Measurements from ENCODE around the gene SORBS2.
"Not testable (repeated sequence)": the region's sequence is repeated elsewhere in the genome, so short reads cannot be mapped to it uniquely, and the experiment has no call there.

SORBS2 gene

DNA sequence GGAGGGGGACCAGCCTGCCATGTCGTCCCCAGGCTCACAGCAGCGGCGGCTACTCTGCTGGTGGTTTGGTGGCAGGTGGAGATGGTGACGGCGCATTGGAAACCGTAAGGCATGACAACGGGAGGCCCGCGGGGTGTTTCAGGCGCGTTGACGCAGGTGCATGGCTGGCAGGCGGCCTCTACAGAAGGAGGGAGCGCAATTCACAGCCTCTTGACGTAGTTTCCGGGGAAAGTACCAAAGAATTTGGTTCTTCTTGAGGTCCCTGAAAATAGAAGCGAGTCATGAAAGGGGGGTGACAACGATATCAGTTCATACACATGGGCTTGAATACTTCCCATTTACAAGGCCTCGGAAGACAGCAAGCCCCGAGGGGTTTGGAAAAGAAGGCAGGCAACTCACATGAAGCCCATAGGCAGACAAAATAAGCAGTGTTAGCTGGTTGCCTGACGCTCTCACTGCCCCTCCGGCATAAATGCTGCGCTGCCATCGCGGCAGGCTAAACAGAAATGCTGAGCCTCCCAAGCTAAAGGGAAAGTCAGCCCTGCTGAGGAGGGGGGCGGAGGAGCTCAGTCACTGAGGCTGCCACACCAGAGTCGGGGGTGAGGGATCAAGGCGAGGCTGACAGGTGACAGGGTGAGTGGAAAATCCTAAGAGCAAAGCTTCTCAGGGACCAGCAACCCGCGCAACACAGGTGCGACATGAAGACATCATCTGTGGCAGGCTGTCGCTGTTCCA is 224.4 kb downstream of the SORBS2 start:
- DNase-seq (ENCODE audit: low read depth, low spot score) = peak; percentile 26

DNA sequence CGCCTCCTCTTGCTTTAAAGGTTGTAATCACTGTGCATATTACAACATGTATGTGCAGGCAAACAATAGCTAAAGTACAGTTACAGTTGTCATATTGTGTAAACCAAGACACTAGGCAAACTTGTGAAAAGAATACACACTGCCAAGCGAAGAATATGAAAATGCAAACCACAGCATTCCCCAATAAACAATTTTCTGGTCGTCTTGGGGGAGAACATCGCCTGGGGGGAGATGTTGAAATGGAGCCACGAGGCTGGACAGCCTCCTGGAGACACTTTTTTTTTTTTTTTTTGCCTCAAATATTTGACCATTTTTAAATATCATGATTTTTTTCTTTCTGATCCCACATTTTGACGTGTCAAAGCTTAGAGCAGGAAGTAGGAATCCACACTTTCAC is 225.0 kb downstream of the SORBS2 start:
- no peak for DNase-seq (ENCODE audit: low read depth, low spot score)

DNA sequence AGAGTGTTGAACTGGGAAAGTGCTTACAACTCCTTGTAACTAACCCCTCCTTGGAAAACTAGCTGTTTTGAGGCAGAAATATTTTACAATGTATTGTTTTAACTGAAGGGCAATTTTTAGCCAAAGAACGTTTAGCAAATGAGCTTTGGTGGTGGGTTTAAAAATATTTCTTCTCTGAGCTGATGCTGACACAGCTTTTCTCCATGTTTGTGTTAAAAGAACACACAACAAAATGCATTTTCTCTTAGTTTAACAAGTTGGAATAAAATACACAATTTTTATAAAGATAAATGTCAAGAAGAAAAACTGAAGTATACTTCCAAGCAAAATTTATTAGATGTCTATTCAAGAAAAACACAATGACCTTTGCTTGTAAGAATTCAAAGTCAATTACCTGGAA is 226.8 kb downstream of the SORBS2 start:
- DNase-seq (ENCODE audit: low read depth, low spot score) = no peak

DNA sequence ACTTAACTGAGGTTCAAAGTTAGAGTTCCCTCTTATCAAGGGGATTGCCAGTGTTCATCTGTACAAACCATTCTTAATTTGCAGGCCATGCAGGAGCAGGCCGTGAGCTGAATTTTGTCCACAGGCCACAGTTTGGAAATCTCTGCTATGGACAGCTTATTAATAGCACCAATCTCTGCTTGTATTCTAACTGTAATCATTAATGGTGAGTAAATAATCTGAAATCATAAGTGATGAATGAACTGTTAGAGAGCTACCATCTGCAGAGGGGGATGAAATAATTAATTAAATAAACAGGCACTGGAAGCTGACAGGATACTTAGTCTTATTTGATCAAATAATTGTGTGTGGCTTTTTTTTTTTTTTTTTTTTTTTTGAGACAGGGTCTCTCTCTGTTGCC is 228.2 kb downstream of the SORBS2 start:
- DNase-seq (ENCODE audit: low read depth, low spot score) = no peak

DNA sequence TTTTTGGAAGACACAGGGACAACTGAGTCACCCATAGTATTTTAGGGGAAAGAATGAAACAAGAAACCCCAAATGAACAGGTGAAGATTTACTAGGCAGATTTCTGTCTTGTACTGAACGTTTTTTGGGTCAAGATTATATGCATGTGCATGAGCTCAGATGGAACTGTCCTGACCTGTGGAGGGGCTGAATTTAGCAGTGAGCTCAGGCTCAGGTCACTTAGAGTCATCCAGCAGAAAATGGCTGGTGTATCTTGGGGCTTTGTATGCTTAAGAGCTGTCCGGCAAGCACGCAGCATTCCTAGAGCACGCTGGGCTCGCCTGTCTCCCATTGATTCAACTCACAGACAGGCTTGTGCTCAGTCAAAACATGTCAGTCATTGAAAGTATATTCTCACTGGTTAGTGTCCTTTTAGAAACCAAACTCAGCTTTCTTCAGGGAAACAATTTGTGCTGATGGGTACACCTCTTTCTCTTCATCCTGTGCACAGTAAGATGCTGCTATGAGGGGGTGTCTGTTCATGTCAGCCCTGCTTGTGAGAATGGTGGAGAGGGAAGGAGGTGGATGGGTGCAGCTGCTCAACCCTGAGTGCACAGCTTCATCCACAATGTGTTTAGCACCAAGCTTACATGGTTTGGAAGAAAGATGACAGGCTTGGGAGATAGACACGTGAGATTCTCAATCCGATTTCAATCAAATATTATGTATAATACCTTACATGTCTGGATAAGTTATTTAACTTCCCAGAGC is 229.2 kb downstream of the SORBS2 start:
- no peak for DNase-seq (ENCODE audit: low read depth, low spot score)

DNA sequence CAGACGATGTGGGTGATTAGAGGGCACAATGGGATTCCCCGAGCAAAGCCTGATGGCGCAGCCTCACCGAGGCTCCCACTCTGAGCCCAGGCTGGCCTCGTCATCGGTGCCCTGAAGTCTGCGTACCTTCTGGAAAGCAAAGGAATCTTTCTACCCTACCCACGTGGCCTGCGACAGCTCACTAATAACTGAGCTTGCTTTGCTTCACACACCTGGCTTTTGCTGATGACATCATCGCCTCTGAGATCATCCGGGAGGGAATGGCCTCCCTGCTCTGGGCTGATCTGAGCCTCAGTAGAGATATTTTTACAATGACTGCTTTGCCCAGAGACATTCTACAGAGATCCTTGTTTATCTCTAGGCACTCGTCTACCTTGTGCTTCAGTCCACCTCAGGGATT is 231.3 kb downstream of the SORBS2 start:
- no peak for DNase-seq (ENCODE audit: low read depth, low spot score)

DNA sequence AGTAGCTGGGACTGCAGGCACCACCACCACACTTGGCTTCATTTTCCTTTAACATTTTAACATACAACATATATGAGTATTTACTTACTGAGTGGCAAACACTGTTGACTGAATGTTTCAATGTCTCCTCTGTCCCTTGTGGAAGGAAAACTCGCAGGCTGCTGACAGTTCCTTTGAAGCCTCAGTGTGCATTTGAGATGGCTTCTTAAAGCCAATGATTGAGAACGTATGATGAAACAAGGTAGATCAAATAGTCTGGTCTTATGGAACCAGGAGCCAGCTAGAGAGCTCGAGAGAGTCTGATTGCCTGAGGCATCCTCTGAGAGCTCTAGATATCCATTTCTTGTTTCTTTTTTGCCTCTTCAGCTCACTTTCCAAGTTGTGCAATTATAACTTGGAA is 233.7 kb downstream of the SORBS2 start:
- no peak for DNase-seq (ENCODE audit: low read depth, low spot score)

DNA sequence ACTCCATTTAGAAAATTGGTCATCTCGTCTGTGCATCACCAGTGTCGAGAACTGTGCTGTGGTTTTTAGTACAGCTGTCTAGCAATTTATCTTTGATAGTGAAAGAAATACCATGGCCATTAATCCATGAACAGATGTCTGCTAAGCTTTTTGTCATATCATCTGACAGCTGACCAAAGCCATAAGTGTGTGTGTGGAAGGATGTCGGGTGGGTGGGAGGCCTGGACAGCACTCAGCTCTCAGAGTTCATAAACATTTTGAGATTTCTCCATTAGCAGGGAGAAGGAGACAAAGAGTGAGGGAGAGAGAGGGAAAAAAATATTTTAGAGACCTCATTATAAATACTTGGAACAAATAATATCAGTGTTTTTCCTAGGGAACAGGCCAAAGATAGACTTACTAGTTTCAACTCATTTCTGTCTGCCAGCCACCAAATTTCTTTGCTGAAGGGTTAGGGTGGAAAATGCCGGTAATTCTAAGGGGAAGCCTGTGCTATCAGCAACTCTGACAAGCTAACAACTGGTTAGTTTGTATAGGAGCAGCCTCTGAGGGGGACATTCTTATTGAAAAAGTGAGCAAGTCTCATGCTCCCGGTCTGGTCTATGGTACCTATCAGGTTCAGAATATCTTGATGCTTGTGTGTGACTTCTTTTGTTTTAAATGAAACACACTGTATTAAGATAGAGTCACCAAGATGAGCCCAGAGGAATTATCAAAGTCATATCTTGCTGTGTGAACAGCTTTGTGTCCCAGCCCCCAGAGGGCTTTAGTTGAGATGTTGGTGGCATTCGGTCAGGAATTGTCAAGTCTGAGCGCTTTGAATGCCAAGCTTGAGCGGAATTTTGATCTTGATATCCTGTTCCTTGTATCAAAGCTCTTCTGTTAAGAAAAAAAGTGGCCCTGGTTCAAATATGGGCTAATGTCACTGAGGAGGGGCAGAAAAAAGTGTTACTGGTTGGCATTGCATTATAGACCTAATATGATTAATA is 234.7 kb downstream of the SORBS2 start:
- DNase-seq (ENCODE audit: low read depth, low spot score) = no peak

DNA sequence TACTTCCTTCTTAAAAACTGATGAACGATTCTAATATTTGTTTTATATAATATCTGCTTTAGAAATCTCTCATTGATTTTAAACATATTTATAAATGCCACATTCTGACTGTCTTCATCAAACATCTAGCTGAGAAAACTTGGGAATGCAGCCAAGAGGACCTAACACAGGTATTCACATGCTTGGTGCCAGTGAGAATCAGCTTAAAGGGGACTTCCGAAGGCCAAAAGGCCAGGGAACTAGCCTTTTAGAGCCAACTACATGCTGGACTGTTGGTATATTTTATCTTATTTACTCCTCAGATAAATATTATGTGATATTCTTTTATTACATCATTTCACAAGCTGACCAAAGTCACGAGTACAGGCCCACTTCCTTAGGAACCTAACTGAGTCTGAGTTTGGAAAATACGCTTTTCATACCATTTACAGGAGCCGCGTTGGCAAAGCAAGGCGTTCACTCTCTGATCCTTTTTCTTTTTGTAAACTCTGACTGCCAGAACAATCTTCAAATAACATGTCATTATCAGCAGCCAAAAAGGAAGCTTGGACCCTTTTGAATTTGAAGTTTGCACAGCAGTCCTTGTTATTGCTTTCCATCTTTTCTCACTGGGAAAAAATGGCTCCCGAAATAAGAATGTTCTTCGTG is 235.6 kb downstream of the SORBS2 start:
- DNase-seq (ENCODE audit: low read depth, low spot score) = no peak

DNA sequence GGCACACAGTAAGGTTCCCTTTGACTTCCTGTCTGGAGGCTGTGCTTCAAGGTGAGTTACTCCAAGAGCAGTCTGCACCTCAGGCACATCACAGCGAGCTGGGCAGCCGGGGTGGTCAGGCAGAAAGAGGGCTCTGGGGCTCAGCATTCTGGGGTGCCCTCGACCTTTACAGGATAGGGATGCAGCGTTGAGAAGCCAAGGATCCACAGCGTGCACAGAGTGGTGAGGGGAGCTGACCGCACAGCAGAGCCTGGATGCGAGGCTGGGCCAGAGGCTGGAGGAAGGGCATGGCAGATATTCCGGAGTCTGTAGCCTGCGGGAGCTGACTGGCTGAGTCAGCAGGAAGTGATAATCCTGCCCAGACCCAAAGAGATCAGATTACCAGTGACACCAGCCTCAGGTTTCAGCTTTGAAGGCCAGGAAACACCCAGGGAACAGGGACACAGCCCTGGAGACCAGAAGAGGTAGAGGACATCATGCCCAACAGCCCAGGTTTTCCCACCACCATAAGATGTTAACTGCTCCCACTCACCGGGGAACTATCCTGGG is 238.3 kb downstream of the SORBS2 start:
- no peak for DNase-seq (ENCODE audit: low read depth, low spot score)

DNA sequence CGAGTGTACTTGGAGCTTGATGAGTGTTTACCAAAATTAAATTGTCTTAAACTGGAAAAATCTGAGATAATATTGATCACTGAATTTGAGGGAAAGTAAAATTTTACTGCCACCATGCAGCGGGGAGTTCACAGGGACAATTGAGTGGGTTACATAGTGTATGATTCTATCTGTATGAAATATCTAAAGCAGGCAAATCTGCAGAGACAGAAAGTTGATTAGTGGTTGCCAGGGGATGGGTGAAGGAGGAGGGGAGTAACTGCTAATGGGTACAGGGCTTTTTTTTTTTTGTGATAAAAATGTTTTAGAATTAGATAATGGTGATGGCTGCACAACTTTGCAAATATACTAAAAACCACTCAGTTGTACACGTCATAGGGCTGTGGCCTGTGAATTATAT is 241.3 kb downstream of the SORBS2 start:
- no peak for DNase-seq (ENCODE audit: low read depth, low spot score)

DNA sequence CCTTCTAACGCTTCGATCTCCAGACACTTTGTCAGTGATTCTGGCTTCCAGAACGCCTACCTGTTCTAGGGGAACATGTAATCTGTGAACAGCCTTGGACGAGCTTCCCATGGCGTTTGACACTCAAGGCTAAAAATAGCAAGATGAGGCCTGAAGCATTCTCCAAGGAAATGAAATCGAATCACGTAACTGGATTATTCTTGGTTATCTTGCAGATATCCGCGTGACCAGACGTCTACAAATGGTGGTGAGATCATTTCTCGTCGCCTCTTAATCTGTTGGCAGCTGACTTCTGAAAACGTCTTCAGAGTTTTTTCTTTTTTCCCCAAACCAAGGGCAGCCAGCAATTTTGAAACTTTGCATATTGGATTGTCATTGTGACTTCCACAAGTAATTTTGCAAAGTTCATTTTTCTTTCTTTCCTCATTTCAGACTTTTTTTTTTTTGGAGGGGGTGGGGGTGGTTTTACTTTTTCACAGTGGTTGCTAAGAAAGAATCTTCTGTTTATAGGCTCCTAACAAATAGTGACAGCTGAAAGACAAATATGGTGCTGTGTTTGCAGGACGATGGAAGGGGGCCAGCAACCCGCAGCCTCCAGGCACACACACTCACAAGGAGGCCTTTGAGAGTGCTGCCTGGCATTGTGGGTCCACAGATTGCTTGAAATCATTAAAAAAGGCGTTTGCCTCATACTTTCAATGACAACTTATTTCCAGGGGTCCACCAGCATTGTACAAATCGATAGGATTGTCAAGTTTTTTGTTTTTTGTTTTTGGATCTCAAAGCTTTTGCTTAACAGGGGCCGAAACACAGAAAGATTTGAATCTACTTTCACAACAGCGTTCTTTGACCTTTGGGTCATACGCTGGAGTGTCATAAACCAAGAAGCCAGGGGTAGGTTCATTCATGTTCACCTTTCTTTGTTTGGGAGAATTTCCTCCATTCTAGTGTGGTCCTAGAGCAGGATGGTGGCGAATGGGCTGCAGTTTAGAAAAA is 244.3 kb downstream of the SORBS2 start:
- no peak for DNase-seq (ENCODE audit: low read depth, low spot score)

DNA sequence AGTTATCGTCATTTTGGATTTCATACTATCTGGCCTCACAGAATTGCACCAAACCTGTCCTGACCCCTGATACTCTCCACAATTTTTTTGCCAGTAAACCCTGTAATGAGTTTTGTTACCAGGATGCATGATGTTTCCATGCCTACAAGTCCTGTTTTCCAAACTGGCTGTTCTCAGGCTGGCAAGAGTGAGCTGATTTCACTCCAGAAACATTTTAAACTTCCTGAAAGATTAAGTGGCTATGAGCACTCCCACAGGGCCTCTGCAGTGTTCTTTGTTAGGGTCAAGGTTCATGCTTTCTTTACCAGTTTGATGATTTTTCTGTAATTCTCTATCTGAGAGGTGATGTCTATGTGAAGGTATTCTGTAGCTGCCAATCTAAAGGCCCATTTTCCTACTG is 245.0 kb downstream of the SORBS2 start:
- no peak for DNase-seq (ENCODE audit: low read depth, low spot score)

DNA sequence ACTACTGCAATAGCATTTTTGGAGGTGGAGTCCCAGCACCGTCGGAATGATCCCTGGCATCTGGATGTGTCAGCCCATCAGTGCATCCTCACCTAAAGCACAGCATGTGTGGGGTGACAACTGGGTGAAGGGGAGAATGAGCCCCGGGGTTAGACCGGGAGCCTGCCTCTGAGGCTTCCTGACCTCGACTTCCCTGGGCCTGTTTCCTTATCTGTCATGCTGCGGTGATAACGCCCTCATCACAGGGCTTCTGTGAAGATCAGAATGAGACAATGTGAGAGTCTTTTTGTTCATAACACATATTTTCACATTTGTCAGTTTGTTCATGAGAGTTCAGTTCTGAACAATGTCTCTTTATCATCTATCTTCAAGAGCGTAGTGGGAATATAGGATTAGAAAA is 245.6 kb downstream of the SORBS2 start:
- DNase-seq (ENCODE audit: low read depth, low spot score) = no peak

DNA sequence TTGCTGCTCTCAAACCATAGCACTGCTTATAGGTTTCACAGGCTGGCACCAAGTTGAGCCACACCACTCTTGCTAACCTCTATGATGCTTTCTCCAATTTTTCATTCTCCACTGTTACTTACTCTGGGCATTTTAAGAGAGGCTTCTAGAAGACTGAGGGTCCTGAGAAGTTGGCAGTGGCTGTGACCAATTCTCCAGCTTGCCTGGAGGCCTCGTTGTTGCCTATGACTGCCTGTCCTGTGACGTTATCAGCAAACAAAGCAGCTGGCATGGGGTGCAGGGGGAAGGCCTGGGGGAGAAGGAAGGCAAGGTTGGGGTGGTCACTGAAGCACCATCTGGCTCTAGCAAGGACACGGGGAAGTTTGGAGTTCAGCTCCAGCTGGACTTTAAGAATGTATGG is 246.3 kb downstream of the SORBS2 start:
- no peak for DNase-seq (ENCODE audit: low read depth, low spot score)

DNA sequence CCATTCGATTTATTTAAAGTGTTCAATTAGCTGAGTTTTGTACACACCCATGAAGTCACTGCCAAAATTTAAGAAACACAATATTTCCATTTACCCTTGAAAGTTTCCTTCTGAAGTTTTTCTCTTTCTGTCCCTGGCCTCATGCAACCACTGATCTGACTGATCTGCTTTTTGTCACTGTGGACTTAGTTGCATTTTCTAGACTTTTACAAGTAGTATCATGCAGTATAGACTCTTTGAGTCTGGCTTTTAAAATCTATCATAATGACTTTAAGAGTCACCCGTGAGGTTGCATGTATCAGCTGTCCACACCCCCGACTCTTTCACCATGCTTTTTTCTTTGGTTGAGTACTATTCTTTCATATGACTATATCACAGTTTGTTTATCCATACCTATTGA is 247.6 kb downstream of the SORBS2 start:
- no peak for DNase-seq (ENCODE audit: low read depth, low spot score)

DNA sequence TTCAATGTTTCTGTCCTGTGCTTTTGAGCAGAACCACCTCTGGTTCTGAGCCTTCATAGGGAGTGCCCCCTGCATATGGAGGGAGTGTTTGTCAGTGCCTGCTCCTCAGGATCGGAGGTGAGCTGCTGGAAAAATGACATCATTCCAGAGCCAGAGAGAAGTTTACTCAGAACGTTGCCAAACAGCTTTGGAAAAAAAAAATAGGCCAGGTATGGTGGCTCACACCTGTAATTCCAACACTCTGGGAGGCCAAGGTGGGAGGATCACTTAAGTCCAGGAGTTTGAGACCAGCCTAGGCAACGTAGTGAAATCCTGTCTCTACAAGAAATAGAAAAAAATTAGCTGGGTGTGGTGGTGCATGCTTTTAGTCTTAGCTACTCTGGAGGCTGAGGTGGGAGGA is 249.5 kb downstream of the SORBS2 start:
- no peak for DNase-seq (ENCODE audit: low read depth, low spot score)

DNA sequence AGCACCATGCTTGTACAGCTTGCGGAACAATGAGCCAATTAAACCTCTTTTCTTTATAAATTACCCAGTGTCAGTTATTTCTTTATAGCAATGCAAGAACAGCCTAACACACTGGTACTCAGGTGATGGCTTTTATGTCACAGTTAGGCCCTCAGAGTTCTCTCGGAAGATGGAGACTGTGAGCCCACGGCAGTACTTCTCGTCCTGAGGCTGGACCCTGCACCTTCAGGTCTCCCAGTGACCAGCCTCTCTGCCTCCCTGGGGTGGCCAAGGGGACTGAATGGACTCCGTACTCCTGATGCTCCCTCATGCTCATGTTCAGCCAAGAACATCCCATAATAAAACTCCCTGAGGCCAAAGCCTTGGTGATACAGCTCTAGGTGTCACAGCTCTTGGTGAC is 251.7 kb downstream of the SORBS2 start:
- no peak for DNase-seq (ENCODE audit: low read depth, low spot score)

DNA sequence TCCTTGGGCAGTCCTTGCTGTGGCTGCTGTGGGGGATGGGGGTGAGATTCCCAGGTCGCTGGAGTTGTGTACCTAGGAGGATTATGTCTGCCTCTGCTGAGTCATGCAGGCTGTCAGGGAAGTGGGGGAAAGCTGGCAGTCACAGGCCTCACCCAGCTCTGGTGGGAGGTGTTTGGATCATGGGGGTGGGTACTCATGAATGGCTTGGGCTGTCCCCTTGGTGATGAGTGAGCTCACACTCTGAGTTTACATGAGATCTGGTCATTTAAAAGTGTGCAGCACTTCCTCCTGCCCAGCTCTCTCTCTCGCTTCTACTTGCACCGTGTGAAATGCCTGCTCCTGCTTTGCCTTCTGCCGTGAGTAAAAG is 252.1 kb downstream of the SORBS2 start:
- no peak for DNase-seq (ENCODE audit: low read depth, low spot score)

DNA sequence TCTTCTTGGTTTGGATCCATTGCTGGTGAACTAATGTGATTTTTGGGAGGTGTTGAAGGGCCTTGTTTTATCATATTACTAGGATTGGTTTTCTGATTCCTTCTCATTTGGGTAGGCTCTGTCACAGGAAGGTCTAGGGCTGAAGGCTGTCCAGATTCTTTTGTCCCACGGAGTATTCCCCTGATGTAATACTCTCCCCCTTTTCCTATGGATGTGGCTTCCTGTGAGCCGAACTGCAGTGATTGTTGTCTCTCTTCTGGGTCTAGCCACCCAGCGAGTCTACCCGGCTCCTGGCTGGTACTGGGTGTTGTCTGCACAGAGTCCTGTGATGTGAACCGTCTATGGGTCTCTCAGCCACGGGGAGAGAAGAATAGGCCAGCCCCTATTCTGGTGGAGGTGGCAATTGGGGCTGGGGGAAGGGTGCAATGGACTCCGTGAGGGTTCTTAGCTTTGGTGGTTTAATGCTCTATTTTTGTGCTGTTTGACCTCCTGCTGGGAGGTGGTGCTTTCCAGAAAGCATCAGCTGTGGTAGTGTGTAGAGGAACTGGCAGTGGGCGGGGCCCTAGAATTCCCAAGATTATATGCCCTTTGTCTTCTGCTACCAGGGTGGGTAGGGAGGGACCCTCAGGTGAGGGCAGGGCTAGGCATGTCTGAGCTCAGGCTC is 252.6 kb downstream of the SORBS2 start:
- DNase-seq (ENCODE audit: low read depth, low spot score) = not testable (repeated sequence)
